ENCODE data around the gene NPTN.

Gene NPTN

GRCh38 chr15:73518876-73519733 is 114.1 kb downstream of the NPTN start:
- no peak for DNase-seq (ENCODE audit: low read depth, low spot score)

GRCh38 chr15:73518180-73518862 is 114.9 kb downstream of the NPTN start:
- DNase-seq (ENCODE audit: low read depth, low spot score) = no peak

GRCh38 chr15:73517566-73517965 is 115.6 kb downstream of the NPTN start:
- no peak for DNase-seq (ENCODE audit: low read depth, low spot score)

- DNase-seq (ENCODE audit: low read depth, low spot score) = no peak
These were observed 117.7 kb downstream of the NPTN start for GRCh38 chr15:73515527-73515926.
